Smooth muscle cell (in vitro differentiated cells): Measurements from ENCODE around the gene PANX2. TPM values are rescaled to one million over a fixed set of nuclear protein-coding genes. Genes with fewer than 3 reads are reported as not detected.

Experiments used
- DNase-seq: peaks from one replicate; lab custom pipeline; 2025; ENCODE audit not compliant: unreplicated experiment; lab: John Stamatoyannopoulos, UW
- H2AFZ ChIP-seq: fragments of 200-600 bp; sonication (generic); 2 replicates; pipeline ENCODE4 v1.6.0; 2016; ENCODE audit warnings: antibody characterized with exemption, low read depth, mild to moderate bottlenecking
- H3F3A ChIP-seq: fragments of 200-600 bp; sonication (generic); 2 replicates; pipeline ENCODE4 v1.6.0; 2017; ENCODE audit warnings: antibody characterized with exemption, low read depth
- H3K27ac ChIP-seq: fragments of 200-600 bp; sonication (generic); 2 replicates; pipeline ENCODE4 v1.5.1; 2016; ENCODE audit warnings: low read depth, mild to moderate bottlenecking
- H3K27me3 ChIP-seq: fragments of 200-600 bp; sonication (generic); 2 replicates; pipeline ENCODE4 v1.6.1; 2016; ENCODE audit warnings: low read depth, mild to moderate bottlenecking
- H3K36me3 ChIP-seq: fragments of 200-600 bp; sonication (generic); 2 replicates; pipeline ENCODE4 v1.5.1; 2016; ENCODE audit warnings: low read depth
- H3K4me1 ChIP-seq: fragments of 200-600 bp; sonication (generic); 2 replicates; pipeline ENCODE4 v1.5.1; 2016; ENCODE audit warnings: low read depth
- H3K4me2 ChIP-seq: fragments of 200-600 bp; sonication (generic); 2 replicates; pipeline ENCODE4 v1.6.0; 2016; ENCODE audit warnings: mild to moderate bottlenecking
- H3K4me3 ChIP-seq: fragments of 200-600 bp; sonication (generic); 2 replicates; pipeline ENCODE4 v1.5.1; 2016; ENCODE audit warnings: mild to moderate bottlenecking
- H3K79me2 ChIP-seq: fragments of 200-600 bp; sonication (generic); 2 replicates; pipeline ENCODE4 v1.6.0; 2016; ENCODE audit warnings: low read depth, mild to moderate bottlenecking
- H3K9ac ChIP-seq: fragments of 200-600 bp; sonication (generic); 2 replicates; pipeline ENCODE4 v1.6.0; 2016; ENCODE audit warnings: low read depth
- H3K9me3 ChIP-seq: fragments of 200-600 bp; sonication (generic); replicated peaks from 2 replicates; pipeline ENCODE4 v1.5.1; 2016; ENCODE audit warnings: low read depth
- H4K20me1 ChIP-seq: fragments of 200-600 bp; sonication (generic); 2 replicates; pipeline ENCODE4 v1.6.0; 2016; ENCODE audit warnings: low read depth
- CTCF ChIP-seq: fragments of 200-600 bp; sonication (generic); IDR thresholded peaks from 2 replicates; pipeline ENCODE4 v1.5.1; 2017; ENCODE audit warnings: borderline replicate concordance, mild to moderate bottlenecking, antibody characterized with exemption; ENCODE audit not compliant: insufficient read depth, poor library complexity, severe bottlenecking
- WGBS: methylation state at CpG from one replicate; pipeline ENCODE4 v1.1.7; 2016; ENCODE audit warnings: low lambda C conversion rate; 5-methylcytosine and 5-hydroxymethylcytosine counted together
- polyA plus RNA-seq: library from polyadenylated mRNA; unstranded; fragments of >200 nt; fragmentation: Nextera tagmentation; extraction: Ambion mirVana; gene quantifications from 2 replicates; pipeline ENCODE4 v1.2.1, GENCODE V29; 2016
- total RNA-seq: library from RNA; depleted of rRNA; stranded (reverse); fragments of >200 nt; gene quantifications from 2 replicates; pipeline ENCODE4 v1.2.3, GENCODE V29; 2014

PANX2 gene
- total and polyA plus RNA-seq, 2 experiments from 2014 or later, result 2.9 to 5.1 TPM

- Histone ChIP-seq H2AFZ (no peak overlapping the region), H3K4me3 (no peak overlapping the region), H3K9me3 (peaks cover 5% of the 10 kb centered on the region), H3K27me3 (no peaks in the 10 kb centered on the region), H3K36me3 (no peaks in the 10 kb centered on the region), H3K79me2 (no peaks in the 10 kb centered on the region), H3K4me2 (no peak overlapping the region), H4K20me1 (no peaks in the 10 kb centered on the region), H3F3A (no peaks in the 10 kb centered on the region), H3K9ac (no peak overlapping the region), H3K4me1 (no peaks in the 10 kb centered on the region), H3K27ac (peak overlapping the region; percentile 21)
- no peak for DNase-seq
- 80% methylated on average over 9 of the region's 9 CpGs for WGBS
- no peak for TF ChIP-seq CTCF
These were observed 45.5 kb upstream of the PANX2 start for GRCh38 chr22:50125029-50125428.

GRCh38 chr22:50129121-50129736, 41.3 kb upstream of the PANX2 start:
- H3K27ac ChIP-seq, result peak overlapping the region; percentile 71
- H4K20me1 ChIP-seq, result no peaks in the 10 kb centered on the region
- WGBS, result 54% methylated on average over 10 of the region's 10 CpGs
- no peak overlapping the region for H3K9ac ChIP-seq
- no peaks in the 10 kb centered on the region for H3K79me2 ChIP-seq
- H3F3A ChIP-seq, result no peaks in the 10 kb centered on the region
- no peak for DNase-seq
- H2AFZ ChIP-seq, result no peak overlapping the region
- no peak for TF ChIP-seq CTCF
- no peaks in the 10 kb centered on the region for H3K4me1 ChIP-seq
- H3K27me3 ChIP-seq, result no peaks in the 10 kb centered on the region
- no peaks in the 10 kb centered on the region for H3K9me3 ChIP-seq
- H3K36me3 ChIP-seq, result no peaks in the 10 kb centered on the region
- H3K4me2 ChIP-seq, result peak overlapping the region; percentile 56
- H3K4me3 ChIP-seq, result no peak overlapping the region

- 94% methylated on average over 4 of the region's 4 CpGs for WGBS
- Histone ChIP-seq H3K4me3 (no peak overlapping the region), H4K20me1 (no peaks in the 10 kb centered on the region), H3K9me3 (no peaks in the 10 kb centered on the region), H3K9ac (no peak overlapping the region), H3F3A (no peaks in the 10 kb centered on the region), H3K27ac (no peak overlapping the region), H2AFZ (no peak overlapping the region), H3K79me2 (no peaks in the 10 kb centered on the region), H3K36me3 (no peaks in the 10 kb centered on the region), H3K27me3 (no peaks in the 10 kb centered on the region), H3K4me2 (no peak overlapping the region), H3K4me1 (no peaks in the 10 kb centered on the region)
- no peak for TF ChIP-seq CTCF
- no peak for DNase-seq
These were observed 38.6 kb upstream of the PANX2 start for GRCh38 chr22:50131894-50132293.

GRCh38 chr22:50134481-50134880, 36.0 kb upstream of the PANX2 start:
- no peaks in the 10 kb centered on the region for H3K4me1 ChIP-seq
- H3K4me3 ChIP-seq, result no peak overlapping the region
- H3K27ac ChIP-seq, result no peak overlapping the region
- TF ChIP-seq CTCF, result no peak
- H3K4me2 ChIP-seq, result no peak overlapping the region
- H3K36me3 ChIP-seq, result no peaks in the 10 kb centered on the region
- no peaks in the 10 kb centered on the region for H3K27me3 ChIP-seq
- no peaks in the 10 kb centered on the region for H4K20me1 ChIP-seq
- H2AFZ ChIP-seq, result no peak overlapping the region
- H3F3A ChIP-seq, result no peaks in the 10 kb centered on the region
- WGBS, result 75% methylated on average over 10 of the region's 10 CpGs
- no peaks in the 10 kb centered on the region for H3K79me2 ChIP-seq
- no peak for DNase-seq
- no peak overlapping the region for H3K9ac ChIP-seq
- H3K9me3 ChIP-seq, result no peaks in the 10 kb centered on the region
